Measurements from ENCODE around the gene NPR2.

Gene NPR2

GRCh38 chr9:35798658-35799374, 7.4 kb downstream of the NPR2 start:
- DNase-seq (ENCODE audit: low read depth in 2 of 3, low spot score in 1 of 3): peak in 2 of 3 donors; percentile 33 to 46

- no peak for DNase-seq (ENCODE audit: low read depth in 2 of 3, low spot score in 1 of 3)
Observed at GRCh38 chr9:35800530-35800929, 9.1 kb downstream of the NPR2 start.

GRCh38 chr9:35801328-35802128, 10.1 kb downstream of the NPR2 start:
- DNase-seq (ENCODE audit: low read depth in 2 of 3, low spot score in 1 of 3): no peak

GRCh38 chr9:35806101-35806500, 14.7 kb downstream of the NPR2 start:
- DNase-seq (ENCODE audit: low read depth in 2 of 3, low spot score in 1 of 3): no peak

GRCh38 chr9:35808433-35808832, 17.0 kb downstream of the NPR2 start:
- no peak for DNase-seq (ENCODE audit: low read depth in 2 of 3, low spot score in 1 of 3)

GRCh38 chr9:35810122-35810521, 18.7 kb downstream of the NPR2 start:
- DNase-seq (ENCODE audit: low read depth in 2 of 3, low spot score in 1 of 3): no peak

- no peak for DNase-seq (ENCODE audit: low read depth in 2 of 3, low spot score in 1 of 3)
Observed at GRCh38 chr9:35811381-35812024, 20.1 kb downstream of the NPR2 start.

GRCh38 chr9:35812025-35812602, 20.7 kb downstream of the NPR2 start, which contains the start of gene SPAG8:
Gene SPAG8, minus strand, starts transcription at chr9:35812262. Its CDS starts 115 bp downstream, at chr9:35812147.
- peak; percentile 85 to 91 (median 90) for DNase-seq (ENCODE audit: low read depth in 2 of 3, low spot score in 1 of 3)

GRCh38 chr9:35813434-35814105, 22.2 kb downstream of the NPR2 start:
- DNase-seq (ENCODE audit: low read depth in 2 of 3, low spot score in 1 of 3): no peak

GRCh38 chr9:35814106-35814840, 22.9 kb downstream of the NPR2 start:
- peak in 1 of 3 donors; percentile 32 for DNase-seq (ENCODE audit: low read depth in 2 of 3, low spot score in 1 of 3)

GRCh38 chr9:35814841-35815543, 23.6 kb downstream of the NPR2 start, which contains the start of gene HINT2:
Gene HINT2, minus strand, starts transcription at chr9:35815042. Its CDS starts 63 bp downstream, at chr9:35814979.
- peak; percentile 96 to 98 (median 96) for DNase-seq (ENCODE audit: low read depth in 2 of 3, low spot score in 1 of 3)

- no peak for DNase-seq (ENCODE audit: low read depth in 2 of 3, low spot score in 1 of 3)
Observed at GRCh38 chr9:35816708-35817107, 25.3 kb downstream of the NPR2 start.

GRCh38 chr9:35818341-35818740, 26.9 kb downstream of the NPR2 start:
- DNase-seq (ENCODE audit: low read depth in 2 of 3, low spot score in 1 of 3): no peak

GRCh38 chr9:35820076-35820475, 28.7 kb downstream of the NPR2 start:
- no peak for DNase-seq (ENCODE audit: low read depth in 2 of 3, low spot score in 1 of 3)

- DNase-seq (ENCODE audit: low read depth in 2 of 3, low spot score in 1 of 3): no peak
Observed at GRCh38 chr9:35822926-35823325, 31.5 kb downstream of the NPR2 start.

- peak in 2 of 3 donors; percentile 17 to 47 for DNase-seq (ENCODE audit: low read depth in 2 of 3, low spot score in 1 of 3)
Observed at GRCh38 chr9:35826071-35826701, 34.8 kb downstream of the NPR2 start.

- DNase-seq (ENCODE audit: low read depth in 2 of 3, low spot score in 1 of 3): no peak
Observed at GRCh38 chr9:35827486-35827885, 36.1 kb downstream of the NPR2 start.

GRCh38 chr9:35828716-35829083, 37.3 kb downstream of the NPR2 start, which contains the start of gene FAM221B:
Gene FAM221B, minus strand, starts transcription at chr9:35828732. Its CDS starts 2,571 bp downstream, at chr9:35826161.
- no peak for DNase-seq (ENCODE audit: low read depth in 2 of 3, low spot score in 1 of 3)

Data from stimulated activated CD4-positive, alpha-beta T cell treated with anti-CD3 and anti-CD28 coated beads, Interleukin-12 subunit alpha, Interleukin-12 subunit beta, amount 100 ng/mL, for 48 hours (primary cell).